ENCODE results near the gene ZNF521.

GRCh38 chr18:25251068-25251467, 100.9 kb downstream of the ZNF521 start:
- TF ChIP-seq CTCF (IDR thresholded peaks at IDR 0.05) (no peak), POLR2A (IDR thresholded peaks at IDR 0.05) (no peak)
